Memory B cell (primary cell): ENCODE results near the gene RNF144A.

Source experiments
- ATAC-seq: fragments of 150-1000 bp; cut with Tn5 transposase; 2 replicates; pipeline ENCODE4 v1.10.0; 2021; ENCODE audit warnings: low read depth, mild to moderate bottlenecking, moderate library complexity
- DNase-seq, 2 donors: peaks; one replicate each; pipeline ENCODE4 v3.0.0; 2022; ENCODE audit warnings: low spot score in 2 of 2
- H3K27ac Mint-ChIP-seq: one replicate; pipeline ENCODE4 v1.8.0; 2022; ENCODE audit warnings: mild to moderate bottlenecking, moderate library complexity, mixed read lengths
- H3K27me3 Mint-ChIP-seq: one replicate; pipeline ENCODE4 v1.8.0; 2022; ENCODE audit warnings: mixed read lengths
- H3K36me3 Mint-ChIP-seq: one replicate; pipeline ENCODE4 v1.8.0; 2022; ENCODE audit warnings: mild to moderate bottlenecking, mixed read lengths
- H3K4me1 Mint-ChIP-seq: one replicate; pipeline ENCODE4 v1.8.0; 2022; ENCODE audit warnings: mixed read lengths
- H3K4me3 Mint-ChIP-seq: one replicate; pipeline ENCODE4 v1.8.0; 2022; ENCODE audit warnings: mild to moderate bottlenecking, moderate library complexity, mixed read lengths
- H3K9me3 Mint-ChIP-seq: one replicate; pipeline ENCODE4 v1.8.0; 2022; ENCODE audit warnings: mixed read lengths

Gene RNF144A

DNA sequence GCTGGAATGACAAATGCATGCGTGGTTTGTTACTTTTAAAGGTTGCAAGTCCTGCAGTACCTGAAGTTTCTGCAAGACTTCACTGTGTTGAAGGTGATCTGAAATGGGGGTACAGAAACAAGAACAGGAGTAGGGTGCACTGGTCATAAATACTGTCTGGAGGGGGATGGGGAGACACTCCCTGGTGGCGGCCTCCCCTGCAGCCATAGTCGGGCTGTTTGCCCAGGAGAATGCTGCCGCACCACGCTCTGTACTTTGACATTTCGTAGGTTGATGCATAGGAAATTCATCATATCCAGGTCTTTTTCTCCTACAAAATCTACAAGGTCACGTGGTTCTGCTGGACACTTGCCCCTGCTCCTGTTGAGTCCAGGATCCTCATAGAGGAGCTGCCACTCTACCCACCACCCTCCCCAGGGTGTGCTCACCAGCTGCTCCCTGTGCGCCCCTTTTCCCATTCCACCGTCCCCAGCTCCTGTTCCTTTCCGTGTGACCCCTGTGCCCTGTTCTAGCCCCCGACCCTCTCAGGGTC lies 103.8 kb downstream of the RNF144A start:
- Mint-ChIP-seq H3K4me3 (no peak overlapping the region), H3K27ac (no peak overlapping the region), H3K9me3 (no peaks in the 10 kb centered on the region), H3K27me3 (no peaks in the 10 kb centered on the region), H3K36me3 (peaks cover 1% of the 10 kb centered on the region), H3K4me1 (no peaks in the 10 kb centered on the region)
- DNase-seq (no peak), ATAC-seq (no peak)

GRCh38 chr2:7022492-7023385 lies 105.5 kb downstream of the RNF144A start:
- no peaks in the 10 kb centered on the region for H3K9me3 Mint-ChIP-seq
- H3K36me3 Mint-ChIP-seq: peaks cover 1% of the 10 kb centered on the region
- no peaks in the 10 kb centered on the region for H3K27me3 Mint-ChIP-seq
- ATAC-seq (no peak), DNase-seq (no peak)
- no peak overlapping the region for H3K4me3 Mint-ChIP-seq
- H3K4me1 Mint-ChIP-seq: no peaks in the 10 kb centered on the region
- no peak overlapping the region for H3K27ac Mint-ChIP-seq

GRCh38 chr2:7023542-7023941 lies 106.3 kb downstream of the RNF144A start:
- peaks cover 1% of the 10 kb centered on the region for H3K36me3 Mint-ChIP-seq
- no peaks in the 10 kb centered on the region for H3K27me3 Mint-ChIP-seq
- no peak overlapping the region for H3K4me3 Mint-ChIP-seq
- H3K9me3 Mint-ChIP-seq: no peaks in the 10 kb centered on the region
- no peak overlapping the region for H3K27ac Mint-ChIP-seq
- DNase-seq (no peak), ATAC-seq (no peak)
- peaks cover 2% of the 10 kb centered on the region for H3K4me1 Mint-ChIP-seq

DNA sequence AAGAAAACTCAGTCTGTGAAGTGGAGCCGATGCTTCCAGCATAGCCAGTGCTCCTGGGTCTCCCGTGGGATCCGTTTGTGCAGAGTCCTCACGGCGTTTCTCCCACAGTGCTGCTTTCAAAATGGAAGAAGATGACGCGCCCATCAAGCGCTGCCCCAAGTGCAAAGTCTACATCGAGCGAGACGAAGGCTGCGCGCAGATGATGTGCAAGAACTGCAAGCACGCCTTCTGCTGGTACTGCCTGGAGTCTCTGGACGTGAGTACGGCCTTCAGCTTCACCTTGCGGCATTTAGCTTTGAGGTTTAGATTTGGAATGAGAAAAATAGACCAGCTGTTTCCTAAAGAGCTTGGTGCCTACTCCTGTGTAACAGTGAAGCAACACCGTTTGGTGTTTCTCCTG lies 107.0 kb downstream of the RNF144A start:
- Mint-ChIP-seq H3K27me3 (no peaks in the 10 kb centered on the region), H3K4me1 (peaks cover 3% of the 10 kb centered on the region), H3K27ac (no peak overlapping the region), H3K9me3 (no peaks in the 10 kb centered on the region), H3K4me3 (no peak overlapping the region), H3K36me3 (peaks cover 1% of the 10 kb centered on the region)
- ATAC-seq (no peak), DNase-seq (no peak)

DNA sequence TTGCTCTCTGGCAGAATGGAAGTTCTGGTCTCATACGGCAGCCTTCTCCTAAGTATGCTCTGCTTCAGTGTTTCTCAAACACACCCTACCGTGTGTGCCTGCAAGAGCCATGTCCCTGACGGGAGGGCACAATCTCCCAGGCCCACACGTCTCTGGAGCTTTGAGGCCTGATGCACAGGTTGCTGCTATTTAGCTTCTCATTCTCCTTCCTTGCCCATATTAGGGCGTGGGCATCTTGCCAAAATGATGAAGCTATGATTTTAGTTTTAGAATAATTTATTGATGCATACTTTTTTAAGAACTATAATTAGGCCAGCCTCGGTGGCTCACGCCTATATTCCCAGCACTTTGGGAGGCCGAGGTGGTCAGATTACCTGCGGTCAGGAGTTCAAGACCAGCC lies 107.9 kb downstream of the RNF144A start:
- Mint-ChIP-seq H3K27me3 (no peaks in the 10 kb centered on the region), H3K9me3 (no peaks in the 10 kb centered on the region), H3K27ac (no peak overlapping the region), H3K36me3 (peaks cover 1% of the 10 kb centered on the region), H3K4me3 (no peak overlapping the region), H3K4me1 (peaks cover 3% of the 10 kb centered on the region)
- no peak for ATAC-seq
- DNase-seq: no peak

GRCh38 chr2:7026742-7027141 lies 109.5 kb downstream of the RNF144A start:
- Mint-ChIP-seq H3K4me1 (peaks cover 3% of the 10 kb centered on the region), H3K27ac (no peak overlapping the region), H3K36me3 (peaks cover 1% of the 10 kb centered on the region), H3K4me3 (no peak overlapping the region), H3K27me3 (no peaks in the 10 kb centered on the region), H3K9me3 (no peaks in the 10 kb centered on the region)
- ATAC-seq (no peak), DNase-seq (no peak)

DNA sequence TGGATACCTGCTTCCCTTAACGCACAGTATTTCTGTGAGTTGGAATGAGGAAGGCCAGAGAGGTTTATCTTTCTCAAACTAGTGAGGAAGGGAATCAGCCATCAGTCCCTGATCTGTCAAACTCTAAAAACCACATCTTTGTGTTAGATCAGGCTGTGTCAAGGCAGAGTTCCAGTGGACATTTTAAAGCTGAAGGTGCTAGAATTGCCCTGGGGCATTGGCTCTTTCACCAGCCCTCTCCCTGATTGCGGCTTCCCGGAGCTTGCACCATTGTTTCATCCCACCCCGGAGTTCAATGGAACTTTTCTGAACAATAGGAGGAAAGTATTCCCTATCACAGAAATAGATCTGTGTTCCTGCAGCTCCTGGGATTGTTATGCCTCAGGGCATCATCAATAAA lies 110.2 kb downstream of the RNF144A start:
- DNase-seq: no peak
- H3K36me3 Mint-ChIP-seq: peaks cover 1% of the 10 kb centered on the region
- H3K4me1 Mint-ChIP-seq: peaks cover 3% of the 10 kb centered on the region
- H3K27ac Mint-ChIP-seq: no peak overlapping the region
- ATAC-seq: no peak
- H3K27me3 Mint-ChIP-seq: no peaks in the 10 kb centered on the region
- no peak overlapping the region for H3K4me3 Mint-ChIP-seq
- H3K9me3 Mint-ChIP-seq: no peaks in the 10 kb centered on the region

GRCh38 chr2:7027956-7028655 lies 110.9 kb downstream of the RNF144A start:
- ATAC-seq: no peak
- peaks cover 2% of the 10 kb centered on the region for H3K36me3 Mint-ChIP-seq
- DNase-seq: no peak
- H3K27me3 Mint-ChIP-seq: no peaks in the 10 kb centered on the region
- no peak overlapping the region for H3K27ac Mint-ChIP-seq
- H3K9me3 Mint-ChIP-seq: no peaks in the 10 kb centered on the region
- H3K4me3 Mint-ChIP-seq: no peak overlapping the region
- peaks cover 3% of the 10 kb centered on the region for H3K4me1 Mint-ChIP-seq

GRCh38 chr2:7028846-7029245 lies 111.6 kb downstream of the RNF144A start:
- Mint-ChIP-seq H3K36me3 (peaks cover 4% of the 10 kb centered on the region), H3K9me3 (no peaks in the 10 kb centered on the region), H3K4me3 (no peak overlapping the region), H3K27ac (no peak overlapping the region), H3K27me3 (no peaks in the 10 kb centered on the region), H3K4me1 (peaks cover 3% of the 10 kb centered on the region)
- ATAC-seq (no peak), DNase-seq (no peak)

GRCh38 chr2:7029291-7030059 lies 112.3 kb downstream of the RNF144A start:
- H3K4me1 Mint-ChIP-seq: peaks cover 3% of the 10 kb centered on the region
- no peak overlapping the region for H3K27ac Mint-ChIP-seq
- H3K27me3 Mint-ChIP-seq: no peaks in the 10 kb centered on the region
- ATAC-seq: no peak
- no peak overlapping the region for H3K4me3 Mint-ChIP-seq
- no peak for DNase-seq
- H3K9me3 Mint-ChIP-seq: no peaks in the 10 kb centered on the region
- peaks cover 4% of the 10 kb centered on the region for H3K36me3 Mint-ChIP-seq

- ATAC-seq (no peak), DNase-seq (no peak)
- H3K36me3 Mint-ChIP-seq: peaks cover 4% of the 10 kb centered on the region
- peaks cover 3% of the 10 kb centered on the region for H3K4me1 Mint-ChIP-seq
- no peak overlapping the region for H3K27ac Mint-ChIP-seq
- H3K27me3 Mint-ChIP-seq: no peaks in the 10 kb centered on the region
- no peaks in the 10 kb centered on the region for H3K9me3 Mint-ChIP-seq
- H3K4me3 Mint-ChIP-seq: no peak overlapping the region
Observed at GRCh38 chr2:7030810-7031209, 113.6 kb downstream of the RNF144A start.

DNA sequence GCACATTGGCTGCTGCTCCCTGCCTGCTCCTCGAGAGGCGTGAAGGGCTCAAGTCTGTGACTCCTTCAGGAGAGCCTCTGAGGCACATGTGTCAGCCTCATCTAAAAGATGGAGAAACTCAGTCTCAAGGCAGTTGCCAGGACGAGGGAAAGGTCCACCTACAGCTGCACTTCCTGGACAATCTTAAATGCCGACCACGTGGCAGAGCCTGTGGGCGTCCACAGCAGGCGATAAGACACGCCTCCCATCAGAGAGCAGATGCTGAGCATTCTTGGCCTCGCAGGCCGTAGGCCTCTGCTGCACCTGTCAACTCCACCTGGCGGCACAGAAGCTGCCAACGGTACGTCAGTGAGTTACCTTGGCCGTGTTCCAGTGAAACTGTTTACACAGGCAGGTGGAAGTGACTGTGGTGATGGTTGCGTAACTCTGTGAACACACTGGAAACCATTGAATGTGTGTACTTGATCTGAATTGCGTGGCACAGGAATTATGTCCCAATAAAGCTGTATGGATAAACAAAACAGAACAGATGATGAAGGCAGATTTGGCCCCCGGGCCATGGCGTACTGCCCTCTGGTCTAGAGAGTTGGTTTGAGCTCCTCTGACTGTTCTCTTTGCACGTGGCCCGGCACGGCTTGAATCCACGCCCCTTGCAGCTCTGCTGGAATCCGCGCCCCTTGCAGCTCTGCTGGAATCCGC lies 114.5 kb downstream of the RNF144A start:
- no peak for DNase-seq
- no peaks in the 10 kb centered on the region for H3K27me3 Mint-ChIP-seq
- no peak for ATAC-seq
- H3K36me3 Mint-ChIP-seq: peaks cover 4% of the 10 kb centered on the region
- H3K4me1 Mint-ChIP-seq: peaks cover 3% of the 10 kb centered on the region
- H3K27ac Mint-ChIP-seq: no peak overlapping the region
- no peak overlapping the region for H3K4me3 Mint-ChIP-seq
- H3K9me3 Mint-ChIP-seq: no peaks in the 10 kb centered on the region

DNA sequence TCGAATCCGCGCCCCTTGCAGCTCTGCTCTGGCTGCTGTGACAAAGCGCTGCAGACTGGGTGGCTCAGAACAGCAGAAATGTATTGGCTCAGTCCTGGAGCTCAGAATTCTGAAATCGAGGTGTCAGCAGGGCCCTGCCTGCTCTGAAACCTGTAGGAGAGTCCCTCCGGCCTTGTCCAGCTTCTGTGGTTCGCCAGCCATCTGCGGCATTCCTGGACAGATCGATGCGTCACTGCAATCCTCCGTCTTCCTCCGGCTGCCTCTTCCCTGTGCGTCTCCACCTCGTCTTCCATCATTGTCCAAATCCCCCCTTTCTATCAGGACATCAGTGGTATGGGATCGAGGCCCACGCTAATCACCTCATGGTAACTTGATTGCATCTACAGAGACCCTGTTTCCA lies 115.2 kb downstream of the RNF144A start:
- H3K9me3 Mint-ChIP-seq: no peaks in the 10 kb centered on the region
- H3K27ac Mint-ChIP-seq: no peak overlapping the region

More for the DNA sequence above, 115.2 kb downstream of the RNF144A start:
- H3K27me3 Mint-ChIP-seq: no peaks in the 10 kb centered on the region
- no peak for ATAC-seq
- H3K4me1 Mint-ChIP-seq: peaks cover 3% of the 10 kb centered on the region
- no peak for DNase-seq
- no peak overlapping the region for H3K4me3 Mint-ChIP-seq
- H3K36me3 Mint-ChIP-seq: peaks cover 4% of the 10 kb centered on the region
